ENCODE measurements around the gene KLHL14. TPM values are rescaled to one million over a fixed set of nuclear protein-coding genes. Genes with fewer than 3 reads are reported as not detected.

Gene KLHL14
- total and polyA plus RNA-seq, 10 of the 15 experiments (the other 5 are each of a cell fraction or from before 2014, with no cell fraction given): 0.03 to 0.05 TPM; not detected in 8

DNA sequence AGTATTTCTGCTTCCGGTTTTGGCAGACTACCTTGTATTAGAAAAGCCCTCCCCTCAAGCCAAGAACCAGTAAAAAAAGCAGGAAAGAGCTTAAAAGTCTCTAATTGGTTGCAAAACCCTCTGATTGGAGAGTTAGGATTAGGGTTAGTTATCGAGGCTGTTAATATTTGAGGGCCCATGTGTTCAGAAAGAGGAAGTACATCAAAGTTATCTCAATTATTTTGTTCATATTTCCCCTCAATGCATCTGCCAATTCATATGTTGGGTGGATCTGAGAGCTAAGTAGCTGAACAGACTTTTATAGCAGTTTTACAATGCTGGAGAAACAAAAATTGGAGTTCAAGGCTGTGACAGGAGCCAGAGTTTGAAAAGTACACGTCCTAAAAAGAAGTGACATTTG, 43.1 kb upstream of the KLHL14 start:
- RAD21 ChIA-PET (ENCODE audit: unreplicated experiment): no interaction called here
- DNase-seq (ENCODE audit: low read depth, low spot score): no peak
- FAIRE-seq: no peak
- no peaks in the 10 kb centered on the region for H3K36me3 ChIP-seq (ENCODE audit: control insufficient read depth in 2 of 2, insufficient read depth in 2 of 2, low read length in 1 of 2)
- no peaks in the 10 kb centered on the region for H3K9me3 ChIP-seq (replicated peaks; ENCODE audit: control insufficient read depth, insufficient read depth, low read length)
- 16% methylated on average over 3 of the region's 3 CpGs for WGBS (ENCODE audit: insufficient coverage, insufficient replicate concordance, low lambda C conversion rate, missing lambda C conversion rate)
- no TSS peak for BruUV-seq (replicated peaks)
- POLR2A ChIA-PET: no interaction called here
- no peak overlapping the region for H3K4me3 ChIP-seq
- no peak for ATAC-seq
- in situ Hi-C loops (cut with MboI) (no loop called here), intact Hi-C loops (cut with micrococcal nuclease; ENCODE audit: unreplicated experiment) (no loop called here)
- no peak overlapping the region for H3K4me2 ChIP-seq (ENCODE audit: control insufficient read depth, insufficient read depth)
- no peaks in the 10 kb centered on the region for H3K27me3 ChIP-seq (replicated peaks in 1 of 2; ENCODE audit: control insufficient read depth in 2 of 2, insufficient read depth in 2 of 2, low read length in 1 of 2)
- TF ChIP-seq POLR2AphosphoS5 (IDR thresholded peaks at IDR 0.05; ENCODE audit: low read length) (no peak), BCL11A (IDR thresholded peaks at IDR 0.05; ENCODE audit: low read depth, low read length) (no peak), YBX1 (IDR thresholded peaks at IDR 0.05) (no peak), HDAC6 (IDR thresholded peaks at IDR 0.05; ENCODE audit: unreplicated experiment) (no peak), MEF2A (IDR thresholded peaks at IDR 0.05; ENCODE audit: insufficient read depth, low read depth, low read length) (no peak), SREBF1 (IDR thresholded peaks at IDR 0.05; ENCODE audit: low read length) (no peak), EED (IDR thresholded peaks at IDR 0.05; ENCODE audit: low read depth) (no peak), ZZZ3 (IDR thresholded peaks at IDR 0.05; ENCODE audit: control insufficient read depth, insufficient read length, low read depth) (no peak), GATAD2B (conservative IDR thresholded peaks at IDR 0.05; ENCODE audit: low read depth) (no peak), SP1 (IDR thresholded peaks at IDR 0.05; ENCODE audit: low read depth, low read length) (no peak), MXI1 (IDR thresholded peaks at IDR 0.05; ENCODE audit: low read depth, low read length) (no peak), NR2F1 (conservative IDR thresholded peaks at IDR 0.05) (no peak), ETV6 (conservative IDR thresholded peaks at IDR 0.05 in 1 of 2, IDR thresholded peaks at IDR 0.05 in 1 of 2; ENCODE audit: borderline replicate concordance in 1 of 2, low read depth in 1 of 2) (no peak), RCOR1 (conservative IDR thresholded peaks at IDR 0.05; ENCODE audit: low read depth, low read length) (no peak), TARDBP (IDR thresholded peaks at IDR 0.05; ENCODE audit: borderline replicate concordance) (no peak), BACH1 (IDR thresholded peaks at IDR 0.05; ENCODE audit: borderline replicate concordance) (no peak)
- TF ChIP-seq, protein P1, sequence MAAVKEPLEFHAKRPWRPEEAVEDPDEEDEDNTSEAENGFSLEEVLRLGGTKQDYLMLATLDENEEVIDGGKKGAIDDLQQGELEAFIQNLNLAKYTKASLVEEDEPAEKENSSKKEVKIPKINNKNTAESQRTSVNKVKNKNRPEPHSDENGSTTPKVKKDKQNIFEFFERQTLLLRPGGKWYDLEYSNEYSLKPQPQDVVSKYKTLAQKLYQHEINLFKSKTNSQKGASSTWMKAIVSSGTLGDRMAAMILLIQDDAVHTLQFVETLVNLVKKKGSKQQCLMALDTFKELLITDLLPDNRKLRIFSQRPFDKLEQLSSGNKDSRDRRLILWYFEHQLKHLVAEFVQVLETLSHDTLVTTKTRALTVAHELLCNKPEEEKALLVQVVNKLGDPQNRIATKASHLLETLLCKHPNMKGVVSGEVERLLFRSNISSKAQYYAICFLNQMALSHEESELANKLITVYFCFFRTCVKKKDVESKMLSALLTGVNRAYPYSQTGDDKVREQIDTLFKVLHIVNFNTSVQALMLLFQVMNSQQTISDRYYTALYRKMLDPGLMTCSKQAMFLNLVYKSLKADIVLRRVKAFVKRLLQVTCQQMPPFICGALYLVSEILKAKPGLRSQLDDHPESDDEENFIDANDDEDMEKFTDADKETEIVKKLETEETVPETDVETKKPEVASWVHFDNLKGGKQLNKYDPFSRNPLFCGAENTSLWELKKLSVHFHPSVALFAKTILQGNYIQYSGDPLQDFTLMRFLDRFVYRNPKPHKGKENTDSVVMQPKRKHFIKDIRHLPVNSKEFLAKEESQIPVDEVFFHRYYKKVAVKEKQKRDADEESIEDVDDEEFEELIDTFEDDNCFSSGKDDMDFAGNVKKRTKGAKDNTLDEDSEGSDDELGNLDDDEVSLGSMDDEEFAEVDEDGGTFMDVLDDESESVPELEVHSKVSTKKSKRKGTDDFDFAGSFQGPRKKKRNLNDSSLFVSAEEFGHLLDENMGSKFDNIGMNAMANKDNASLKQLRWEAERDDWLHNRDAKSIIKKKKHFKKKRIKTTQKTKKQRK (IDR thresholded peaks at IDR 0.05; ENCODE audit: low read depth, low read length): no peak
- TF ChIP-seq, protein P2, sequence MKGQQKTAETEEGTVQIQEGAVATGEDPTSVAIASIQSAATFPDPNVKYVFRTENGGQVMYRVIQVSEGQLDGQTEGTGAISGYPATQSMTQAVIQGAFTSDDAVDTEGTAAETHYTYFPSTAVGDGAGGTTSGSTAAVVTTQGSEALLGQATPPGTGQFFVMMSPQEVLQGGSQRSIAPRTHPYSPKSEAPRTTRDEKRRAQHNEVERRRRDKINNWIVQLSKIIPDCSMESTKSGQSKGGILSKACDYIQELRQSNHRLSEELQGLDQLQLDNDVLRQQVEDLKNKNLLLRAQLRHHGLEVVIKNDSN (IDR thresholded peaks at IDR 0.05; ENCODE audit: borderline replicate concordance, extremely low read length, insufficient read depth, low read depth, low read length): no peak
- no peaks in the 10 kb centered on the region for H4K20me1 ChIP-seq (ENCODE audit: control insufficient read depth, insufficient read depth)
- no peak overlapping the region for H2AFZ ChIP-seq (ENCODE audit: control insufficient read depth, low read depth, low read length)
- no peaks in the 10 kb centered on the region for H3K4me1 ChIP-seq (ENCODE audit: control insufficient read depth, insufficient read depth, low read length)
- SMC1A ChIA-PET (ENCODE audit: uncharacterized antibody, unreplicated experiment): no interaction called here
- CTCF ChIA-PET: no interaction called here
- H3K27ac ChIP-seq (ENCODE audit: control insufficient read depth, insufficient read depth): no peak overlapping the region
- H3K79me2 ChIP-seq (ENCODE audit: control insufficient read depth, insufficient read depth, low read length): no peaks in the 10 kb centered on the region
- H3K9ac ChIP-seq (ENCODE audit: control insufficient read depth, insufficient read depth, low read length): no peak overlapping the region

Data from GM12878 (cell line).